Stimulated activated CD4-positive, alpha-beta T cell treated with anti-CD3 and anti-CD28 coated beads, Interleukin-12 subunit alpha, Interleukin-12 subunit beta, amount 100 ng/mL, for 4 hours (primary cell): ENCODE data around the gene PRND.
"Not testable (repeated sequence)": the region's sequence is repeated elsewhere in the genome, so short reads cannot be mapped to it uniquely, and the experiment has no call there.

Source experiments
- DNase-seq: peaks from one replicate; pipeline ENCODE4 v3.0.0-alpha.2; 2020

Gene PRND, protein sequence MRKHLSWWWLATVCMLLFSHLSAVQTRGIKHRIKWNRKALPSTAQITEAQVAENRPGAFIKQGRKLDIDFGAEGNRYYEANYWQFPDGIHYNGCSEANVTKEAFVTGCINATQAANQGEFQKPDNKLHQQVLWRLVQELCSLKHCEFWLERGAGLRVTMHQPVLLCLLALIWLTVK

DNA sequence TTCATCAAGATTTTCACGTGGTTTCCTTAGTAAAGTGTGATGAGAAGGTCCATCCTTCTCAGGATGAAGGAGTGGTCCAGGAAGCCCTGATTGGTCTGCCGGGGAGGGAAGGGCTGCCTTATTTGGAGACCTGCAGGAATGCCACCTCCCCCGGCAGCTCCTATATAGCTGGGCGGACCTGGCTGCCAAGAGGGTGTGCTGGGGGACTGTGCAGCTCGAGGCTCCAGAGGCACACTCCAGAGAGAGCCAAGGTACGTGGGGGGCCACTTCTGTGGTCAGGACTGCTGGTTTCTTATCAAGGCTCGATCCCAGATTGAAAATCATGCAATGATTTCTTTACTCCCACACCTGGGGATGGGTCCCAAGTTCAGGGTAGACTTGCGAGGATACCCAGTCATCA lies at the start of gene PRND:
TSS of gene PRND (plus strand) at position 191 of the 400 bp plus-strand sequence. CDS start 2,643 bp downstream, outside the sequence.
- no peak for DNase-seq

DNA sequence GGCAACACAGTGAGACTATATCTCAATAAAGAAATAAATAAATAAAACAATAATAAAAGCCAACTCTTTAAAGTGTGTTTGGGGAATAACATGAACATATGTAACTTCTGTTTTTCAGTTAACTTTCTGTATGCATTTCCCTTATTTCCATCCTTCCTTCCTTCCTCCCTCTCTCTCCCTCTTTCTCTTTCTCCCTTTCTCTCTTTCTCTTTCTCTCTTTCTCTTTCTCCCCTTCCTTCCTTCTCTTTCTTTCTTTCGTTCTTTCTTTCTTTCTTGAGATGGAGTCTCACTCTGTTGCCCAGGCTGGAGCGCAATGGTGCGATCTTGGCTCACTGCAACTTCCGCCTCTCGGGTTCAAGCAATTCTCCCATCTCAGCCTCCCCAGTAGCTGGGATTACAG lies 48.8 kb upstream of the PRND start:
- DNase-seq = no peak

DNA sequence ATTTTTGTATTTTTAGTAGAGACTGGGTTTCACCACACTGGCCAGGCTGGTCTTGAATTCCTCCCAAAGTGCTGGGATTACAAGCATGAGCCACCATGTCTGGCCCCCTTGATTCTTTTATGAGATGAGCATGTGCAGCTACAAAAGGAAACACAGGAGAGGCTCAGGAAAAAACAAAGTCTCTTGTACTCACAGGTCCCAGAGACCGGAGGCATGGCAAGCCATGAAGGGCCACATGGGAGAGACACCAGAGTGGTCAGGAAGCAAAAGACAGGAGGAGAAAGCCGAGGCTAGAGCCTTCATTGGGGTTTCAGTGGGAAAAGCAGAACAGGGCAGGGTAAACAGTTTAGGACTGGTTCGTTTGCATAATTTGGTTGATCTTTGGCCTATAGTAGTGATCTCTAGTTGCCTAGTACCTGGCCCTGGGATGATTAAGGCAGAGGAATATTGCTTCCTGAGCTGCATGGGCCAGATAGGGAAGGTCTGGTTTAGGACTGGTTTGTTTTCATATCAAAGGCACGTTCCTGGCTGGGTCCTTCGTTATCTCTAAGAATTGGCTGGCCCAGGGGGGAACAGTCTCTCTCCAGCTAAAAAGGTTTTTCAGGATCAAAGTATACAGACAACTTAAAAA lies 48.2 kb upstream of the PRND start:
- no peak for DNase-seq

DNA sequence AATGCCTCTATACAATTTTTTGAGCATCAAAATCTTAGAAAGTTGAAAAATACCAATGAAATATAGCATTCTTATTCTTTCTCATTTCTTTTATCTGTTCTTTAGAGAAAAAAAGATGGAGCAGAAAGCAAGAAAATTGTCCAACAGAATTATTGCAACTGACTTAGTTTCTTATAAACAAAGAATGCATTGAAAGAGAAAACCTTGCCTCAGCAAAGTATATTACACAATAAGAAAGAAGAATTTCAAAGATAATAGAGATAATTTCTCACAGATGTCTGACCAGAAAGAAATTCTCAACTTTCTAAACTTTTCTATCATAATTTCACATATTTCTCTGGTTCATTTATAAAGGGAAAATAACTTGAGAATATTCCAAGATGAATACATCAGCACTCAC lies 47.0 kb upstream of the PRND start:
- DNase-seq = no peak

DNA sequence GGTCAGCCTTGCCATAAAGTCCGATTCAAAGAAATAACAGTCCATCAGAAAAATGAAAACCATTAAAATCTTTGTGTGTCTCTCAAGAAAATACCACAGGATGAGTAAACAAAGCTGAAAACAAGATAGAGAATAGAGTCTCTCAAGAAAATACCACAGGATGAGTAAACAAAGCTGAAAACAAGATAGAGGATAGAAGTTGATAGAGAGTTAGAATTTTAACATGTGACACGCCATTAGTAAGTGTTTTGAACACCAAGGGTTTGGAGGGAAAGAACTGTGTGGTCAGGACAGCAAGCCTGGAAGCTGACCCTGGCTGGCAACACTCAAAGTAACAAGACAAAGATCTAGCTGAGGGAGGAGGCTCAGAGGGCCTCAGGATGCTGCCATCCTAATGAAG lies 43.9 kb upstream of the PRND start:
- DNase-seq = no peak

DNA sequence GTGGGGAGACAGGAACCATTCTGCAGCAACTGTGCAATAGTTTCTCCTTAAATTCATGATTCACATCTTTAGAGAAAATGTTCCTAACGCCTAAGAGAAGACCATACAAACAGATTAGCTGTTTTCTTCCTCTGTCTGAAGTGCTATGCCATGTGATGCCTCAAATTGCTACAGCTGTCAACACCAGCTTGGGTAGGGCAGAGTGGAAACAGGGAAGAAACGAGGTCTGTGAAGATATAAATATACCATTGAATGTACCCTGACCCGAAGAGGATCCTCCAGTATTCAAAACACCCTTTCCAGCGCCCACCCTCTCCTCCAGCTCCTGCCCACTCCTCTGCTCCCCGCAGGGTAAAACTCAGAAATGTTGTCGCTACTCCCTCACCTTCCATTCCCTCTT lies 40.3 kb upstream of the PRND start:
- no peak for DNase-seq

DNA sequence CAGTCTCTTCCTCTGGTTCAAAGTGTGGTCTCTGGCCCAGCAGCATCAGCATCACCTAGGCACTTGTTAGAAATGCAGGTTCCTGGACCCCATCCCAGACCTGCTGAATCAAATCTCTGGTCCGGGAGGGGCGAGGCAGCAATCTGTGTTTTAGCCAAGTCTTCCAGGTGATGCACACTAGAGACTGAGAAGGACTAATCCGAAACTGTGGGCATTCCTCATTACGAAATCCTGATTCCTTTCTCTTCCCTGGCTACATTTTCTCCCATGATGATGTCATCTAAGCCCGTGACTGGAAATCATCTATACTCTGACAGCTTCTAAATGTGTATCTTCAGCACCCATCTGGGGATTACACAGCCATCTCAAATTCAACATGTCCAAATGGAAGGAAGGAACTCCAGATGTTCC lies 39.7 kb upstream of the PRND start:
- no peak for DNase-seq

DNA sequence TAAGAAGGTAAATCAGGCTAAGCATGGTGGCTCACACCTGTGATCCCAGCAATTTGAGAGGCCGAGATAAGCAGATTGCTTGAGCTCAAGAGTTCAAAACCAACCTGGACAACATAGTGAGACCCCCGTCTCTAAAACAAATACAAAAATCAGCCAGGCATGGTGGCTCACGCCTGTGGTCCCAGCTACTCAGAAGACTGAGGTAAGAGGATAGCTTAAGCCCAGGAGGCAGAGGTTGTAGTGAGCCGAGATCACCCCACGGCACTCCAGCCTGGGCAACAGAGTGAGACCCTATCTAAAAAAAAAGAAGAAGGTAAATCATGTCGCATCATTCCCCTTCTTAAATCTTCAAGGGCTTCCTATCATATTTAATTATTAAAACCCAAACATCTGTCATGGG lies 39.0 kb upstream of the PRND start:
- DNase-seq = no peak

DNA sequence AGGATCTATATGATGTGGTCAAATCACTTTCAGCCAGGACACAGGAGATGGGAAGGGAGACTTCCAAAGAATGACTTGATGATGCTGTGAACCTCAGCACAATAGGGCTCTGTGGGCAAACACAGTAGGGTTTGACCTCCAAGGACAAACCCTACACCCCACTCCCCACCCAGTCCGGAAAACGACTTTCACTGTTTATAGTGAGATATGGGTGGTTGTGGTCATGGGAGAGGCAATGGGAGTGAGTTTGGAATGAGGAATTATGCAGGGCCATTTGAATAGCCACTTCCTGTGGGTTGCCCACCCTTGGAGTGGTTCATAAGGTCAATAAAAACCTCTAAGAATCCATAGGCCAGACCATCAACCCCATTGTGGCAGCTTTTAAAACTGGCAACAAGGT lies 38.4 kb upstream of the PRND start:
- no peak for DNase-seq

DNA sequence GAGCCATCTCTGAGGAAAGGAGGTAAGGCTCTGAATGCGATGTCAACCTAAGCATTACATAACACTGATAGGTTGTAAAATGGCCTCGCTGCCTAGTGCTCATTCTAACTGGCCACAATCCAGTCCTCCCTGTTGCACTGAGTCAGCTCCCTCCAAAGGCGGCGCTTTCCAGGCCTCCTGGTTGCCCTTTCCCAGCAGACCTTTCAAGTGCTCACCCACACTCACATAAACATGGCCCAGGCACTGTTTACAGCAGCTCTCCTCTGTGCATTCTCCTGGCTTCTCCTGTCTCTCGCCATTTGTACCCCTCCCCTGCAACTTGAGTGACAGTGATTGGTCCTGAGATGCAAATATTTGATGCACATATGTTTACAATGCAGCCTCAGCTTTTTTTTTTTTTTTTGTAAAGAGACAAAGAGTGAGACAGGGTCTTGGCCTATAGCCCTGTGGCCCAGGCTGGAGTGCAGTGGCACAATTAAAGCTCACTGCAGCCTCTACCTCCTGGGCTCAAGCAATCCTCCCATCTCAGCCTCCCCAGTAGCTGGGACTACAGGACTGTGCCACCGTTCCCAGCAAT lies 36.8 kb upstream of the PRND start:
- no peak for DNase-seq

DNA sequence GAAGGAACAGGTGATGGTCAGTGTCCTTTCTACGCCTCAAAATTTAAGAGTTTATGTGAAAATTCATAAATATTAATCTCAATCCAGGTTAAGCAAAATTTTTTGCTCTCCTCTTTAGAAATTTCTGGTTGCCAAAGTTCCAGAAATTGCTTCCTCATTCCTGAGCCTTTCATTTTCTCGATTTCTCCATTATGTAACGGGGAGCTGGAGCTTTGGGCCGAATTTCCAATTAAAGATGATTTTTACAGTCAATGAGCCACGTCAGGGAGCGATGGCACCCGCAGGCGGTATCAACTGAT lies 35.8 kb upstream of the PRND start:
- DNase-seq = no peak

DNA sequence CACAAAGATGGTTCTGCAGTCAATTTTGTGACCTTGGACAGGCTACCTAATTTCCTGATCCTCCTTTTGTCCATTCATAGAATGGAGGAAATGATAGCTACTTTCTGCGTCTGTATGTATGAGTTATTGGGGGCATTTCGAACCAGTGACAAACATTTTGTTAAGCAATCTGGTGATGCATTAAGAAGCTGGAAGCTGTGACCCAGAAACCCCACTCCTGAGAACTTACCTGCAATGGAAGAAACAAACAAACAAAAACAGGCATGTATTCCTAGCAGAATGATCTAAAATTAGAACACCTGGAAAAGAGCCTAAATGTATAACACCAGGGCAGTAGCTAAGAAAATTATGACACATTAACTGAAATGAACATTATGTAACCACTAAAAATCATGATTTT lies 33.4 kb upstream of the PRND start:
- no peak for DNase-seq

DNA sequence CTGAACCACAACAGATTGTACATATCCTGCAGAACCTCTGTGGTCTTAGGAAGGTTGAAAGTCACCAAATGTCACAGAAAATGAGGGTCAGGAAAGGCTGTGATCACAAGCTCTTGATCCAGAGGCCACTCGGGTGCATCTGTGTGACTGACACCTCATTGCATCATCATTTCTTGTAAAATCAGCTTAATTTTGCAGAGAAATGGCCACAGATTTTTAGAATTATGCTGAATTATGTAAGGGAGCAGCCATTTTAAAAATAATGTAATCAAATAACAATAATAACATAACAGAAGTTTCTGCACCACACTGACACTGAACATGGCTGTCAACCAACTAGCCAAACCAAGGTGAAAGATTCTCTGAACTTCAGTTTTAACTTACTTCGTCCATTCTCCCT lies 32.5 kb upstream of the PRND start:
- no peak for DNase-seq

DNA sequence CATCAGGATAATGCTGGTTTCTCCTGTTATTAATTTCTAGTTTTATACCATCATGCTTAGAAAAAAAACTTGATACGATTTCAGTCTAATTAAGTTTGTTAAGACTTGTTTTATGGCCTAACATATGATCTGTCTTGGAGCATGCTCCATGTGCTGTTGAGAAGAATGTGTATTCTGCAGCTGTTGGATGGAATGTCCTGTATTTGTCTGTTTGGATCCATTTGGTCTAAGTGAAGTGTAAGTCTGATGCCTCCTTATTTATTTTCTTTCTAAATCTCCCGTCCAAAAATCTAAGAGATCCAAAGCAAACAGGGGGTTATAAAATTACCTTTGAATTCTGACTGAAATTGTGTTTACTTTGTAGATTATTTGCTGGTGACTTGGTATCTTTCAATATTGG lies 30.0 kb upstream of the PRND start:
- DNase-seq = no peak

DNA sequence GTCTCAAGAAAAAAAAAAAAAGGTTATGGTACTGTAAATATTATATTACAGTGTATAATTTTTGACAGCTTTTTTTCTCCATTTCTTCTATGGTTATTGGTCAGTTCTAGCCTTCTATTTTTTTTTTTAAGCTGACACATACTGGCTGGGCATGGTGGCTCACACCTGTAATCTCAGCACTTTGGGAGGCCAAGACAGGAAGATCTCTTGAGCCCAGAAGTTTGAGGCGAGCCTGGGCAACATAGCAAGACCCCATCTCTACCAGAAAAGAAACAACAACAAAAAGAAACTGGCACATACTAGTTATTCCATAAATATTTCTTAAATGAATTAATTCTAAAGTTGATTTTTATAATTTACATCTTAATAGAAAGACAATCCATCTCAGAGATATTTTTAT lies 27.6 kb upstream of the PRND start:
- DNase-seq = no peak

DNA sequence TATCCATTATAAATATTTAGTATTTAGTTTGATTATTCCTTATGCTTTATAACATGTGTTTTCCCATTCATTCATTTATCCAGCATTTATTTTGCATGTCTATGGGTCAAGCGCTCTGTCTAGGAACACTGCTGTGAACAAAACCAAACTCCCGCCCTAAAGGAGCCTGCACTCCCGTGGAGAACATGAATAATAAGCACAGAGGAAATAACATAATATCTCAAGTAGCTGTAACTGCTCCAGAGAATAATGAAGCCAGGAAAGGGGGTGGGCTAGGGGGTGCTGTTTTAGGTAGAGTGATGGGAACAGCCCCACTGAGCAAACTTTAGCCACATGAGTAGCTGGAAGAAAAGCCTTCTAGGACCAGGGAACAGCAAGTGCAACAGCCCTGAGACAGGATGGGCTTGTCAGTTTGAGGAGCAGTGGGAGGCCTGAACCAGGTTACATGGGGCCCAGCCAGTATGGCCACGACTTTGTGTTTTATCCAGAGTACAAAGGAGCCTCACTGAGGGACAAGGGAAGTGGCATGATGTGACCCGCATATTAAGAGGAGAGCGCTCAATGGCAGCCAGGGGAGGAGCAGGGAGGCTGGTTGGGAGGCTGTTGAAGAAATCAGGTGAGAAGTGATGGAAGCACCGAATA lies 24.4 kb upstream of the PRND start:
- no peak for DNase-seq

DNA sequence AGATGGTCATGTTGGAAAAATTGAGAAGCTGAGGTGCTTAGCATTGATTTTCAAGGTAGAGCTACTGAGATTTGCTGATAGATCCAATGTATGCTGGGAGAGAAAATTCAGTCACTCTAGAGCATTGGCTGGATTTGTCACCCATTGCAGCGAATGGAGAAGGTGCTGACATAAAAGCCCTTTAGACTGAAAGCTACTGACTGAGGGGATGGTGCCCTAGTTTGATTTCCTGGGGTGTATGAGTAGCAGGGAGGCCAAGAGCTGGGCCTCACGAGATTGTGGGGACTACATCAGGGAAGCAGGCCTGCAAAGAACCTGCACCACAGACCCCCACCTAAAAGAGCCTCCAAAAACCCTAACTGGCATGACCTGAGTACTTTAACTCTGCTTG lies 23.9 kb upstream of the PRND start:
- no peak for DNase-seq

DNA sequence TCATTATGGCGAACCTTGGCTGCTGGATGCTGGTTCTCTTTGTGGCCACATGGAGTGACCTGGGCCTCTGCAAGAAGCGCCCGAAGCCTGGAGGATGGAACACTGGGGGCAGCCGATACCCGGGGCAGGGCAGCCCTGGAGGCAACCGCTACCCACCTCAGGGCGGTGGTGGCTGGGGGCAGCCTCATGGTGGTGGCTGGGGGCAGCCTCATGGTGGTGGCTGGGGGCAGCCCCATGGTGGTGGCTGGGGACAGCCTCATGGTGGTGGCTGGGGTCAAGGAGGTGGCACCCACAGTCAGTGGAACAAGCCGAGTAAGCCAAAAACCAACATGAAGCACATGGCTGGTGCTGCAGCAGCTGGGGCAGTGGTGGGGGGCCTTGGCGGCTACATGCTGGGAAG lies 22.5 kb upstream of the PRND start:
- no peak for DNase-seq

DNA sequence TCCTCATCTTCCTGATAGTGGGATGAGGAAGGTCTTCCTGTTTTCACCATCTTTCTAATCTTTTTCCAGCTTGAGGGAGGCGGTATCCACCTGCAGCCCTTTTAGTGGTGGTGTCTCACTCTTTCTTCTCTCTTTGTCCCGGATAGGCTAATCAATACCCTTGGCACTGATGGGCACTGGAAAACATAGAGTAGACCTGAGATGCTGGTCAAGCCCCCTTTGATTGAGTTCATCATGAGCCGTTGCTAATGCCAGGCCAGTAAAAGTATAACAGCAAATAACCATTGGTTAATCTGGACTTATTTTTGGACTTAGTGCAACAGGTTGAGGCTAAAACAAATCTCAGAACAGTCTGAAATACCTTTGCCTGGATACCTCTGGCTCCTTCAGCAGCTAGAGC lies 21.8 kb upstream of the PRND start:
- DNase-seq = no peak

DNA sequence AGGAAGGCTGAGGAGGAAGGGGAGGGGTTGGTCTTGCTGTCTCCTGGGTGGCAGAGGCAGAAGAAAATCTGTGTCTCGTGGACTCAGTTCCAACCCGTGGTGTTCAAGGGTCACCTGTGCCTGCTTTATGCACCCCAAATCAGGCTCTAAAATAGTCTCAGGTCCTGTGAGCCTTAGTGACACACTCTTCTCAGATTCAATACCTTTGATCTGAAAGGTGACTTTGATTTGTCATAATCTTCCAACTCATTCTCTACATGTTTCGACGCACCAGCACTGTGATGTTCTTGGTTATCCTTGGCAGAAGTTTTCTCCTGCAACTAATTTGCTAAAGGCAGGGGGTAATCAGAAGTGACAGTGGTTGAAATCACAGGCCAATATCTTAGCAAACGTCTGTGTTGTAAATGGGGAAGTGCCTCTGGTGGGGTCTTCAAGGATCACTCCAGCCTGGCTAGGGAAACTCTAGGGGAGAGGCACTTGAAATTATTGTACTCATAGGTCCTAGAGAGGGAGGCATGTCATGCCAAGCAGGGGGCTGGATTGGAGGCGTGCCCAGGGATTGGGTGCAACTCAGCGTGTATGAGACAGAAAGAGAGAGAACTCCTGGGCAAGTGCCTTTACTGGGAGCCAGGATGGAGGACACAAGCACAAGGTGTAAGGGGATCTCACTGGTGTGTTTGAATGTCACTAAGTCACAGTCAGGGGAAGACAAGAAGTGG lies 19.0 kb upstream of the PRND start:
- no peak for DNase-seq

DNA sequence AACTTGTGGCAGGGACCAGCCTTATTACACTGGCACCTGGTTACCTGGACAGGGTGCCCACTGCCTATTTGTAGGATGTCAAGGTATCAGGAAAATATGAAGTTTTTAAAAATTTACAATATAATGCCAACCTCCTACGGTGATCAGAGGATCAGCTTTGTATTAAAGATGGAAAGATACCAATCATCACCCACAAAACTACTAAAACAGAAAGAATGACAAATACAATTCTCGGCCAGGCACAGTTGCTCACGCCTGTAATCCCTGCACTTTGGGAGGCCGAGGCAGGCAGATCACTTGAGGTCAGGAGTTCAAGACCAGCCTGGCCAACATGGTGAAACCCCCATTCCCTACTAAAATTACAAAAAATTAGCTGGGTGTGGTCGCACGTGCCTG lies 18.4 kb upstream of the PRND start:
- DNase-seq = no peak

DNA sequence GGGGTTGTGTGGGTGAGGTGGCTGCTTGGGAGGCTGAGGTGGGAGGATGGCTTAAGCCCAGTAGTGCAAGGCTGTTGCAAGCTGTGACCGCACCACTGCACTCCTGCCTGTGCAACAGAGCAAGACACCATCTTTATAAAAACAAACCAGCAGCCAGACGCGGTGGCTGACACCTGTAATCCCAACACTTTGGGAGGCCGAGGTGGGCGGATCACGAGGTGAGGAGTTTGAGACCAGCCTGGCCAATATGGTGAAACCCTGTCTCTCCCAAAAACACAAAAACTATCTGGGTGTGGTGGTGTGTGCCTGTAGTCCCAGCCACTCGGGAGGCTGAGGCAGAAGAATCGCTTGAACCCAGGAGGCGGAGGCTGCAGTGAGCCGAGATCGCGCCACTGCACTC lies 14.8 kb upstream of the PRND start:
- DNase-seq = not testable (repeated sequence)

DNA sequence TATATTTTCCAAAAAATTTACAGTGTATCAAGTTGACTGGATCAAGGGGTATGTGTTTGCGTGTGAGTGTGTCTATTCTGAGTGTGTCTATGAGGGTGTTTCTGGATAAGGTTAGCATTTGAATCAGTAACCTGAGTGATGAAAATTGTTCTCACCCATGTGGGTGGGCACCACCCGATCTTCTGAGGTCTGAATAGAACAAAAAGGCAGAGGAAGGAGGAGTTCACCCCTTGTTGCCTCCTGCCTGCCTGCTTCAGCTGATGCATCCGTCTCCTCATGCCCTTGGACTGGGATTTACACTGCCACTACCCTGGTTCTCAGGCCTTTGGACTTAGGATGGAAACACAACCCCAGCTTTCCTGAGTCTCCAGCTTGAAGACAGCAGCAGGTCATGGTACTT lies 13.7 kb upstream of the PRND start:
- DNase-seq = no peak

DNA sequence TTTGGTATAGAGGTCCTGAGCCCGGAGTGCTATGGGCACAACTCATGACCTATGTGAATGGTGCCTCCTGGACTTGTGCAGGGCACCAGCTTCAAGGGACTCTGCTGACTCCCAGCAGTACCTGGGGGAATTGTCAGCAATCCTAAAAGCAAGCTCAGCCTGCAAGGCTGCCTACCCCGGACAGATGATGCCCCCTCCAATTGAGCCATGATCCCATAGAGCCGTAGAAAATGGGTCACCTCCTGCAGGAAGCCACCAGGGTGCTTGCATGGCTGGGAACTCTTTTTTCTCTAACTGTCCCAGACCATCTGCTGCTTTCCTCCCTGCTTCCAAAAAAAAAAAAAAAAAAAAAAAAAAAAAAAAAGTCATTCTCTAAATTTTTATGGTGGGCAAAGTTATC lies 12.9 kb upstream of the PRND start:
- no peak for DNase-seq
